Activated CD4-positive, alpha-beta T cell treated with anti-CD3 and anti-CD28 coated beads, Interleukin-2, amount 50 U/mL, for 4 hours (primary cell): Measurements from ENCODE around the gene FRMD4A.
"Not testable (repeated sequence)": the region's sequence is repeated elsewhere in the genome, so short reads cannot be mapped to it uniquely, and the experiment has no call there.

ENCODE experiments used
- DNase-seq, 2 experiments: peaks; one replicate each; pipeline ENCODE4 v3.0.0-alpha.2; 2020

FRMD4A gene

DNA sequence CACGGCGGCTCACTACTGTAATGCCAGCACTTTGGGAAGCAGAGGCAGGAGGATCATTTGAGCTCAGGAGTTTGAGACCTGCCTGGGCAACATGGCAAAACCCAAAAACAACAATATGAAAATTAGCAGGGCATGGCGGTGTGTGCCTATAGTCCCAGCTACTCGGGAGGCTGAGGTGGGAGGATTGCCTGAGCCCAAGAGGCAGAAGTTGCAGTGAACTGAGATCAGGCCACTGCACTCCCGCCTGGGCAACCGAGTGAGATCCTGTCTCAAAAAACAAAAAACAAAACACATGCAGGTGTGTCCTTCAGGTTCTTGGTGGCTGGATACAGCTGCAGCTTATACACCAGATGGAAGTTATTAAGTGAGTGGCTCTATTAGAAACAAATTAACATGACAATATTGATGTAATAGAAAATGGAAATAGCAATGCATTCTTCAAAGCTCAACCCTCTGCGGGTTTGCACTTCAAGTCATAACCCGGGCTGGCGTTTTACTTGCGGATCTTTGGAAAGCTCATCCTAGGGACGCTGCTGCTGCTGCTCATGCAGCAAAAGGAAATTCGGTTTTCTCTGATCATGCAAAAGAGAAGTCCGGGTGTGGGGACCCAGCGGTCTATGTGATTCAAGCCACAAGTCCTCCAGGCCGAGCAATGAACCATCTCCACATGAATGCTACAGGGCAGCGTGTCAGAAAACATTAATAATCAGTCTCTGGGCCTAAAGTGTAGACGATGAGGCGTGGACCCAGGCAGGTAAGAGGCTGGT is 462.0 kb downstream of the FRMD4A start:
- DNase-seq = no peak

DNA sequence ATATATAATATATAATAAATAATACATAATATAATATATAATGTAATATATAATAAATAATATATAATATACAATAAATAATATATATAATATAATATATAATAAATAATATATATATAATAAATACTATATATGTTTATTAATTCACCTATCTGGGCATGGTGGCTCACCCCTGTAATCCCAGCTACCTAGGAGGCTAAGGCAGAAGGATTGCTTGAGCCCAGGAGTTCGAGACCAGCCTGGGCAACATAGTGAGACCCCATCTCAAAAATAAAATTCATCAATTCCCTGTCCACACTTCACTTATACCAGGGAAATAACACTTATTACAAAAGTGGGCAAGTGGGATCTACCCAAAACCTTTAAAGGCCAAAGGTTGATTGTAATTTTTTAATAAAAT is 462.9 kb downstream of the FRMD4A start:
- no peak for DNase-seq

DNA sequence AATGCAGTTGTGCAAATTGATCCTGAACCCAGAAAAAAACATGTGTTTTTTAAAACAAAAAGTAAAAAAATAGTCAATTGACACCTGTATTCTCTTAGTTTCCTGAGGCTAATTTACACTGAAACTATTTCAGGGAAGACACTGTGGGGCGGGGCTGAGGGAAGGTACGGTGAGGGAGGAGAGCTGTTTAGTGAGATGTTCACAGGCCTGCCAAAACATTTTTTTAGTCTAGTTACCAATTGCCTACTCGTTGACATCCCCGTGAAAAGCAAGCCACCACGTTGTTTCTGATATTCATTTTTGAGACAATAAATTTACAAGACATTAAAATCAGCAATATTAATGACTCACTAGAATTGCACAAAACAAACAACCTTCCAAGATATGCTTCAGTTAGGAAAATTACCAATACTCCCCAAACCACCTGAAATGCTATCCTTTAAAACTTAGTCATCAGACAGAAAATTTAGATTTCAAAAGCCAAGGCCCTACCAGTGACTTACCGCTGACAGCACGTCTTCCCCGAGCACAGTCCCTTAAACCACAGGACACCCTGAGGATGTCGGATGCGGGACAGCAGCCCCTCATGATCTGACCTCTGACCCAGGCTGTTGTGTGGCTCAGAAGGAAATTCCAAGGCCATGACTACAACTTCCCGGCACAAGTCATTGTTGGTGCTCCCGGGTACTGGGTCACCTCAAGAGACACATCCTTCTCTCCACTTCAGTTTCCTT is 464.8 kb downstream of the FRMD4A start:
- no peak for DNase-seq

DNA sequence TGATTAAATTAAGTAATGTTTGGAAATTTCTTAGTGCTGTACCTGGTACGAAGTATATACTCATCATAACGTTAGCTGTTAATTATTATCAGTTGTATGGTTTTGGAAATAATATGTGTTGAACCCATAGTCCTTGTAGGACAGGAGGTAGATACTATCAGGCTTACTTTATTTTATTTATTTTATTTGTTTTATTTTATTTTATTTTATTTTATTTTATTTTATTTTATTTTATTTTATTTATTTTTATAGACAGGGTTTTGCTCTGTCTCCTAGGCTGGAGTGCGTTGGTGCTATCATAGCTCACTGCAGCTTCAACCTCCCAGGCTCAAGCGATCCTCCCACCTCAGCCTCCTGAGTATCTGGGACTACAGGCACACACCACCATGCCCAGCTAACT is 465.5 kb downstream of the FRMD4A start:
- not testable (repeated sequence) for DNase-seq

DNA sequence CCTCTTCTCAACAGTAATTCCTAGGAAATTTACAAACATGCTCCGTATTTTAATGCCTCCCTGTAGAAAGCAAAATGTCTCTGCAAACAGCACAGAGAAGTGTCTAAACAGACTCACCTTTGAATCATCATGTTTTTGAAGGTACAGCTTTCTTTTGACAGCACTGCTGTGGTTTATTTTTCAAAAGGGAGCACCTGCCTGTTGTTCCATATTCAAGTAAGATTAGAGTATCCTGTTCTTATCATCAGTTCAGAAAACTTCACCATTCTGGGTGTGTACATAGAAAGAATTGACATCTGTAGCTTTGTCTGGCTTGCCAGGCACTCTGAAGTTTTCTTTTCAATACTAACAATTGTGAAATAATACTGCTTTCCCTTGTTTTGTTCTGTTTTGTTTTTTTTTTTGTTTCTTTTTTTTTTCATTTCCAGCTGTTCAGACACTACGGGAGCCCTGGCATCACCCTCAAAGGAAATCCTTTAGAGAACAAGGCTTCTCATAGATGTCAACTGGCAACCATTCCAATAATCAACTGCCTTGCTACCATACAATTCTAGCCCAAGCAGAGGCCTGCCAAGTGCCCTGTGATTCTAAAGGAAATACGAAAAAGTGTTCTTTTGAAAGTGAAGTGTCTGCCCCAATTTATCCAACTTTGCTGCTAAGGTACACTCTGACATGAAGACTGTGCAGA is 468.0 kb downstream of the FRMD4A start:
- no peak for DNase-seq

DNA sequence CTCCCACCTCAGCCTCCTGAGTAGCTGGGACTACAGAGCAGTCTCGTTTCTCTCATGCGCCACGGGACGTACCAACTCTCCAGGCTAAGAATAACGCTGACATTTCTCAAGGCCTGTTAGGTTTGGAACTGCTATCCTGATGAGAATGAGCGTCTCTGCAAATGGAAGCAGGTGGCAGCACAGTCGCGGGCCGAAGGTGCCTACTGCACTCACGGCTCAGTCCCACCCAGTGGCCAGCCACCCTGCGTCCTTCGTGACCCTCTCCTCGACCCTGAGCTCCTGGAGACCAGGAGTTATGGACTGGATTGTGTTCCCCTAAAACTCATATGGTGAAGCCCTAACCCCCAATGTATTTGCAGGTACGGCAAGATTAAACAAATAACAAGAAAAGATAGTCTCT is 469.8 kb downstream of the FRMD4A start:
- DNase-seq = no peak

DNA sequence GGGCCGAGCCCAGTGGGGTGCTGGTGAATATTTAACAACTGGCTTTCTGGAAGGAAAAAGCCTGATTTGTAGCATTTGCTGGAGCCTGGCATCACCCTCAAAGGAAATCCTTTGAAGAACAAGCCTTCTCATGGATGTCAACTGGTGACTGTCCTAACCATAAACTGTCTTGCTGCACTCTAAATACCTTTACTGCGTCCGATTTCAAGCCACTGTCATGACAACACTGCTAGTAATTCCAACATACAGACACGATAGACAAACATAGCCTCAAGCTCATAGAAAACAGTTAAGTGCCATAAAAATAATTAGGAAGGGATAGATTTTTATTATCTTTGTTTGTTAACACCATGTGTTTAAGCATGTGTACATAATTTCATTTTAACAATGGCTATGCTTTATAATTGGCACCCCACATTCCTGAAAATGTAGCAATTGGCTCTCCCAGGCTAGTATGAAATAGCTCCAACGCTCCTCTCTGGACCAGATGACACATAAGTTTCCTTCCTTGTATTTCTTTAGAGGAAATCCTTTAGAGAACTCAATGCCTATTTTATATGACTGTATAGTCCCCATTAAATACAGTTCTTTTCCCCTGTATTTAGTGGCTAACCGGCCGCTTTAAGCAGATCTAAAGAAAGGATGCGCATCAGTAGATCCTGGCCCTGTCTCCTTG is 470.6 kb downstream of the FRMD4A start:
- no peak for DNase-seq

DNA sequence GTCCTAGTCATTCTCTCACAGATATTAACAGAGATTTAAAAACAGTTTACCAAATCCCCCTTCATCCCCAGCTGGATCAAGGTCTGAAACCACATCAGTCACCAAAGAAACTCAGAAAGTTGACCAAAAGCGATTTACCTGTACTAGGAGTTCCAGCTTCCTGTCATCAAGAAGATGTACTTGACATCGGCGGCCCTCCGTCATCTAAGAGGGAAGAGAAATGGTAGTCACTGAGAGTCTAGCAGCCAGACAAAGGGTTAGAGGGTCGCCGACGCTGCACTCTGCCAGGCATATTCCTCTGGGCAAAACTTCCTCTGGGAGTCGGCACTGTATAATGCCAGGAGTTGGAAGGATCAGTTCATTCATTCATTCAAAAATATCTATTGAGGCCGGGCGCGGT is 472.0 kb downstream of the FRMD4A start:
- no peak for DNase-seq

DNA sequence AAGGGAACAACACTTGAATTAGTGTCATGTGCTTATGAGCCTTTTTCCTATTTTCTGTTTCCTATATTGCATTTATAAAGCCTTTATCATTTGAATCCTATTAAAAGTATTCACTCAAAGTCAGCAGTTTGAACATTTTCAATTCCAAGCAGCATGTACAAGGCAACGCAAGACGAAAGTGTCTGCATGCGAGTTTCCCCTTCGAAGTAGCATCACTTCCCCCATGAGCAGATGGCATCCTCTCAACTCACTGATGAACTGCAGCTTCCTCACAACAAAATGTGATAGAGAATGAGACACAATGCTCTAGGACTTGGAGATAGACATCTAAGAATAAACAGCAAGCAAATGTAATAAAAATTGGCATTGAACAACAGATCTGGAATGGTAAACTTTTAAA is 473.3 kb downstream of the FRMD4A start:
- DNase-seq = no peak

DNA sequence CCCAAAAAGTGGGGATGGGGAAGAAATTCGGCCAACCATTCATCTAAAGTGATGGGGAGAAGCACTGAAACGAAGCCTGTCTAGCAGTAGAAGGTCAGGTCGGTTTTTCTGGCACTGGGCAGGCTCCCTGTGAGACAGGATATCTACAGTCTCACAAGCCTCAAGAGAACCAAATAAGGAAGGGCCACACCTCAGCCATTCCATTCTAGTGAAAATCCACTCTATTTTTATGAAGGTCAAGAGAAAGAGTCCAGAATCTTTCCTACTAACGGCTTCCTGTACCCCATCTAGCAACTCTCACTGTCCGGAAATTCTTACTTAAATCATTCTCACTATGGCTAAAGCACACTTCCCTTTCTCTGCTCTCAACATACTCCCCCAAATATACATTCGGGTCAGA is 476.9 kb downstream of the FRMD4A start:
- no peak for DNase-seq

DNA sequence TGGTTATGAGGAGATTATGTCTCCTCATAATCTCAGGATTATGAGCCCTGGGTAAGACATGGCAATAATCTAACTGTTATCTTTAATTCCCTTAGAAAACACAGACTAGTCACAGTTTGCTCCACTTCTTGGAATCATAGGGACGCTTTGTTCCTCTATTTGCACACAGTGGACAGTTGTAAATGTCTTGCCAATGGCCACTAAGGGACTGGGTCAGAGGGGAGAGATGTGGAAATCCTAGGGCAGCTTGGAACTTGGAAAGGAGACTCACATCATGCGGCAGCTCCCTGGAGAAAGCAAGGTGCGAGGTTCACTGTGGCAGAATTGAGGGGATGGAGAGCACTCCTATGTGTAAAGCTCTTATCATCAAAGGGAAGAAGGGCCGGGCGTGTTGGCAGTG is 477.9 kb downstream of the FRMD4A start:
- DNase-seq = no peak

DNA sequence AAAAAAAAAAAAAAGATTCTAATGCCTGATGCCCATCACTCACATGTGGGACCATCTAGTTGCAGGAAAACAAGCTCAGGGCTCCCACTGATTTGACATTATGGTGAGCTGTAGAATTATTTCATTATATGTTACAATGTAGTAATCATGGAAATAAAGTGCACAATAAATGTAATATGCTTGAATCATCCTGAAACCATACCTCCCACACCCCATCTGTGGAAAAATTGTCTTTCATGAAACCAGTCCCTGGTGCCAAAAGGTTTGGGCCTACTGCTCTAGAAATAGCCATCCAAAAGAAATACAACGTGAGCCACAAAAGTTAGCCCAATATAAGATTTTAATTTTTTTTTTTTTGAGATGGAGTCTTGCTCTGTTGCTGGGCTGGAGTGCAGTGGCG is 478.8 kb downstream of the FRMD4A start:
- DNase-seq = no peak

DNA sequence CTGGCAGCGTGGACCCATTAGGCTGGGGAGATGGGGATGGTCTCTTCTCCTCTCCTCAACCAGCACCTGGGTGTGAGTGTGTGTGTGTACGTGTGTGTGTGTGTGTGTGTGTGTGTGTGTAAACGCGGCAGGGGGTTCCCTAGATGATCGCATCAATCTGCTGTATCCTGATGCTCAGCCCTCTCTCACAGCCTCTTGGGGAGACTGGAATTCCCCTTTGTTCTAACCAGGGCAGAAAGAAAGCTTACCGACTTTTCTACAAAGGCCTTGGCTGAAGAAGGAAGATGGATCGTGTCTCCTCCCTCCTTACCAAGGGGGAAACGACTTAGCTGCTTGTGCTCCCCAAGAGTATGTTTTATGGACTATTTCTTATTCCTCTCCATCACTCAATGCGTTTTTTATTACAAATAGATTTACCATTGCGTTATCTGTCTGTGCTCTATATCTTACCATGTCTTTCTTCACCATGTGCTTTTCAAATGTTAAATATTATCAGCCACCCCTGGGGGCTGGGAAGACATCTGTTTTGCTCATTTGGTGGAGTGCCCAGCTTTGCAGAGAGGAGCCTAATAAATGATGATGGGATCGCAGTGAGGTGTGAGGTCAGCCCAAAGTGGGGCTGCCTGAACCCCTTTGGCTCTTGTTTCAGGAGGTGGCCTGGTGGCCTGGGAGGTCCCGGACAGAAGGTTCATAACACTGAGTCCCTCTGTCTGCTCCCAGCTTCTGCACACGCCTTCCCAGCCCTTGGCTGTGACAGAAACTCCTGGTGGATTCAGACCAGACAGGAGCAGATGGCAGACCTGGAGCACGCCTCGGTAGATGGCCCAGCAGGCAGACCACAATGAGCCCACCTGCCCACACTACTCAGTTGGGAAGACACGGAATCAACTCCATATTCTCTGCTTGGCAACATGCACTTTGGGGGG is 481.9 kb downstream of the FRMD4A start:
- no peak for DNase-seq

DNA sequence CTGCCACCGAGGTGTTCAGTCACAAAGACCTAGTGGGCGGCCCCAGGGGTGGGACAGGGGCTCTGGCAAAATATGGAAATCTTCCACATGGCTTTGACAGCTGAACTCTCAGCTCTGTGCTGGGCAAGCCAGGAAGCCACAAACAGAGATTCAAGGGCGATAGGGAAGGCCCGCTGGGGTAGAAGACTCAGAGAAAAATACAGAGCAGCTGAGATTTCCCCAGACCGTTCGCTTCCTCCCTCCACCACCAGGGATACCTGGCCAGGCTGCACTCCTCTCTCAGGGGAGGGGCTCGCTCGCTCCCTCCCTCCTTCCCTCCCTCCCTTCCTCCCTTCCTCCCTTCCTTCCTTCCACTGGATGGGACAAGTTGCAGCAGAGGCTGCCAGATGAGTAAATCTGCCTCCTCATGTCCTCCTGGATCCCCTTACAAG is 483.5 kb downstream of the FRMD4A start:
- no peak for DNase-seq

DNA sequence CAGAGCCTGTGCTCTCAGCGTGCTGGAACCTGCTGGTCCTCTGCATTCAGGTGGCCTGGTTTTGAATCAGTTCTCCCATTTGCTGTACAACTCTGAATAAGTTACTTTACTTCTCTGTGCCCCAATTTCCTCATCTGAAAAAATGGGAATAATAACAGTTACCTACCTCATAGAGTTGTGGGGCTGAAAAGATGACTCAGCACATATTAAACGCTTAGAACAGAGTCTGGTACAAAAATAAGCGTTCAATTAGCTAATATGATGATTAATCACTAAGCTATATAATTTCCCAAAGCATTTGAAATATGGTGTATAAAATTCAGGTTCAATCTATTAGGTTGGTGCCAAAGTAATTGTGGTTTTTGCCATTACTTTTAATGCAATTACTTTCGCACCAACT is 484.8 kb downstream of the FRMD4A start:
- DNase-seq = no peak

DNA sequence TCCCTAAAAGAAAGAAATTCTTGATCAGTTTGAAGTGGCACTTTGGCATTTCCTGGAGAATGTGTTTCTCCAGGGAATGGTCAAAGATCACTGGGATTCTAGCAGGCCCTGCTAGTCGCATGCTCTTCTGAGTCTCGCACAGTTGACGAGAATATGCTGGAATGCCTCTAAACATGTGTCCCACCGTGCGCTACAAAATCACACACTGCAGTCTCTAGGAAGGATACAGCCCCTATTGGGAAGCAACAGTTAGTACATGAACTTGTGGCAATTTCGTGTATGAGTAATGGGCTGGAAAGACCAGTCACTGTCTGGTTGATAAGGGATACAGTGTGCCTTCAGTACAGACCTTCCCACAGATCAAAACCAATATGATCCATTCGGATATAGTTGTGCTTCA is 486.1 kb downstream of the FRMD4A start:
- no peak for DNase-seq

DNA sequence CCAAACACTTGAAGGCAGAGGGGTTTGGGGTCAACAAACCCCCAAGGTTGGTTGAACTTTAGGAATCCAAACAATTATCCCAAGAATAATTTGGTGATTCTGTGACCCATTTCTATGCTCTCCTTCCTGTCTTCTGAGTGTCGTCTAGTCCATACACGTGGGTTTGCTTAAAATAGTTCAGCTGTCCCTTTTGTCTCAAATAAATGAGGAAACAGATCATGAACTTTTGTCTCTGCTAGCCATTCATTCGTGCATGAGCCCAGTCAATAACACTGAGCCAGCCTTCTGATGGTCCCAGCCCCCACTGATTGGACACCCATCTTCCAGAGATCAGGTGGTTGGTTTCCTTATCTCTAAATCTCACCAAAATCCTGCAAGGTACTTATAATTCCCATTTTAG is 488.6 kb downstream of the FRMD4A start:
- DNase-seq = no peak

DNA sequence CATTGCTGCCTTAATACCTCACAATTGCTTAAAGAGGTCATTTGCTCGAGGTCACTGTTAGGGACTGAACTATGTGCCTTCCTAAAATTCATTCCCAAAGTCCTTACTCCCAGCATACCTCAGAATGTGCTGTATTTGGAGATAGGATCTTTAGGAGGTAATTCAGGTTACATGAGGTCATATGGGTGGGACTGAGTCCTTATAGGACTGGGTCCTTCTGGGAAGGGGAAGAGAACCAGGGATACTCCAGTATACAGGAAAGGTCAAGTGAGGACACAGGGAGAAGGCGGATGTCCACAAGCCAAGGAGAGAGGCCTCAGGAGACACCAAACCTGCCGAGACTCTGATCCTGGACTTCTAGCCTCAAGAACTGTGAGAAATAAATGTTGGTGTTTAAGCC is 490.7 kb downstream of the FRMD4A start:
- DNase-seq = no peak

DNA sequence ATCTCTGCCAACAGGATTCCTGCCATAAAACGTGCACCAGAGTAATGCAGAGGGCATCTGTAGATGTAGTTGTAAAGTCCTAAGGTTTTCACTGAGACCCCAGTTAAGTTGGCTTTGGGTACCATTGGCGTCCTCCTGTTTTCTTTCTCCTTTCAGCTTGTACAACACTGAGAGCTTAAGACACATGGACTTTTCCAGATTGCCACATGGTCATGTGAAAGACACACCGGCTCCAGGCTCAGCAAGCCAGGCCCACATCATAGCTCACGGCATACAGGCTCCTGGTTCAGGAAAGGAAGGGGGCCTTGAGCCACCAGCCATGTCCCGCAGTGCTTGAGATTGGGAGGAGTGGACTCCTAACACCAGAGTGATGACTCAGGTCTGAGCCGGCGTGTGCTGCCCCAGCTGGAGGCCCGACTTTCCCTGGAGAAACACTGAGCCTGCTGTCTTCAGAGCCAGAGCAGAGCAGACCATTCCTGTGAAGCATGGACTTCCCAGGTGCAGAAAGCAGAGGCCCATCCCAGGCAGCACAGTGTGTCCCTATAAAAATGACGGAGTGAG is 491.2 kb downstream of the FRMD4A start:
- no peak for DNase-seq

DNA sequence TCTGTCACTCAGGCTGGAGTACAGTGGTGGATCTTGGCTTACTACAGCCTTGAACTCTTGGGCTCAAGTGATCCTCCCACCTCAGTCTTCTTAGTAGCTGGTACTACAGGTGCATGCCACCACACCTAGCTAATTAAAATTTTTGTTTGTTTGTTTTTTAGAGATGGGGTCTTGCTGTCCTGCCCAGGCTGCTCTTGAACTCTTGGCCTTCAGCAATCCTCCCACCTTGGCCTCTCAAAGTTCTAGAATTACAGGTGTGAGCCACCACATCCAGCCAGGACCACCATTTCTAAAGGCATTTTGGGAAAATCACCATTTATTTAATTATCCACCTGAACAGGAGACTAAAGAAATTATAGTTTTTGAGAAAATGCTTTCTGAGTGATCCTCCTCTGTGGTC is 491.7 kb downstream of the FRMD4A start:
- DNase-seq = no peak

DNA sequence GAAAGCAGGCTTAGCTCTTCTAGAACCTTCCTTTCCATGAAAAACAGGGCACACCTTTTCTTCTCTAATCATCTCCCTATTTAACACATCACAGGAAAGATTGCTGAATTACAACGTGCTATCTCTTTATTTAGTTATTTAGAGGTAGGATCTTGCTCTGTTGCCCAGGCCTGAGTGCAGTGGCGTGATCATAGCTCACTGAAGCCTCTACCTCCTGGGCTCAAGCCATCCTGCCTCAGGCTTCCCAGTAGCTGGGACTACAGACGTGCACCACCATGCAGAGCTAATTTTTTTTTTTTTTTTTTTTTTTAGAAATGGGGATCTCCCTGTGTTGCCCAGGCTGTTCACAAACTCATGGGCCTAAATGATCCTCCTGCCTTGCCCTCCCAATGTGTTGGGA is 492.8 kb downstream of the FRMD4A start:
- DNase-seq = no peak
